HCT116 (cell line): ENCODE data around the gene ALDH3B1.

Experiments used
- EZH2 ChIP-seq: fragments of 200-600 bp; sonication (generic); IDR thresholded peaks from 2 replicates; pipeline ENCODE4 v1.6.1; 2017; ENCODE audit warnings: antibody characterized with exemption, mixed run types
- POLR2A ChIP-seq: IDR thresholded peaks from 2 replicates; pipeline ENCODE4 v1.7.0; 2011; ENCODE audit warnings: borderline replicate concordance; ENCODE audit not compliant: insufficient read depth, insufficient read length; ENCODE audit errors: extremely low read depth
- TF ChIP-seq, protein P1 (sequence below), 3 experiments: fragments of 200-600 bp in 1 of 3; sonication (generic) in 1 of 3; IDR thresholded peaks in 2 of 3; conservative IDR thresholded peaks in 1 of 3; 2 replicates each; pipeline ENCODE4 v1.5.1; 2012 to 2017; ENCODE audit warnings: low read depth in 2 of 3, low read length in 2 of 3, antibody characterized with exemption in 1 of 3, borderline replicate concordance in 1 of 3, control low read depth in 1 of 3, mild to moderate bottlenecking in 1 of 3, mixed read lengths in 1 of 3, mixed run types in 1 of 3, moderate library complexity in 1 of 3; ENCODE audit not compliant: insufficient read depth in 1 of 3

- TF ChIP-seq, protein P1, sequence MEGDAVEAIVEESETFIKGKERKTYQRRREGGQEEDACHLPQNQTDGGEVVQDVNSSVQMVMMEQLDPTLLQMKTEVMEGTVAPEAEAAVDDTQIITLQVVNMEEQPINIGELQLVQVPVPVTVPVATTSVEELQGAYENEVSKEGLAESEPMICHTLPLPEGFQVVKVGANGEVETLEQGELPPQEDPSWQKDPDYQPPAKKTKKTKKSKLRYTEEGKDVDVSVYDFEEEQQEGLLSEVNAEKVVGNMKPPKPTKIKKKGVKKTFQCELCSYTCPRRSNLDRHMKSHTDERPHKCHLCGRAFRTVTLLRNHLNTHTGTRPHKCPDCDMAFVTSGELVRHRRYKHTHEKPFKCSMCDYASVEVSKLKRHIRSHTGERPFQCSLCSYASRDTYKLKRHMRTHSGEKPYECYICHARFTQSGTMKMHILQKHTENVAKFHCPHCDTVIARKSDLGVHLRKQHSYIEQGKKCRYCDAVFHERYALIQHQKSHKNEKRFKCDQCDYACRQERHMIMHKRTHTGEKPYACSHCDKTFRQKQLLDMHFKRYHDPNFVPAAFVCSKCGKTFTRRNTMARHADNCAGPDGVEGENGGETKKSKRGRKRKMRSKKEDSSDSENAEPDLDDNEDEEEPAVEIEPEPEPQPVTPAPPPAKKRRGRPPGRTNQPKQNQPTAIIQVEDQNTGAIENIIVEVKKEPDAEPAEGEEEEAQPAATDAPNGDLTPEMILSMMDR (IDR thresholded peaks at IDR 0.05 in 2 of 3, conservative IDR thresholded peaks at IDR 0.05 in 1 of 3; ENCODE audit: borderline replicate concordance in 1 of 3, insufficient read depth in 1 of 3, low read depth in 2 of 3, low read length in 2 of 3), result no peak
- TF ChIP-seq EZH2 (no peak), POLR2A (no peak)
These were observed 10.9 kb upstream of the ALDH3B1 start for GRCh38 chr11:67999201-67999629.
